Breast epithelium (tissue), 4 donors: ENCODE data around the gene RCAN1. TPM values are rescaled to one million over a fixed set of nuclear protein-coding genes. Genes with fewer than 3 reads are reported as not detected.

Experiments
- DNase-seq, 2 donors: peaks; one replicate each; pipeline ENCODE4 v3.0.0-alpha.2; 2019; ENCODE audit warnings: low spot score in 2 of 2
- H3K27ac ChIP-seq, 2 donors: fragments of 200-600 bp; sonication (generic) in 1 of 2; one replicate each; pipeline ENCODE4 v1.5.1; 2016 to 2019; ENCODE audit warnings: mild to moderate bottlenecking in 1 of 2
- H3K27me3 ChIP-seq, 2 donors: fragments of 200-600 bp; sonication (generic) in 1 of 2; one replicate each; pipeline versions ENCODE4 v1.5.1 to v1.6.0; 2017 to 2019; ENCODE audit warnings: control low read depth in 1 of 2, mild to moderate bottlenecking in 1 of 2
- H3K36me3 ChIP-seq: fragments of 200-600 bp; one replicate; pipeline ENCODE4 v1.5.1; 2019
- H3K4me1 ChIP-seq, 2 donors: fragments of 200-600 bp; sonication (generic); one replicate each; pipeline ENCODE4 v1.5.1; 2016 to 2019; ENCODE audit warnings: control low read depth in 1 of 2
- H3K4me3 ChIP-seq, 3 donors: fragments of 200-600 bp; sonication (generic); 1 replicate in 2 of 3; 2 replicates in 1 of 3; pipeline ENCODE4 v1.5.1; 2016 to 2019; ENCODE audit warnings: mild to moderate bottlenecking in 3 of 3, moderate library complexity in 2 of 3
- H3K9me3 ChIP-seq, 2 donors: fragments of 200-600 bp; sonication (generic) in 1 of 2; one replicate each; pipeline ENCODE4 v1.5.1; 2016 to 2019; ENCODE audit warnings: control low read depth in 1 of 2
- CTCF ChIP-seq, 3 donors: fragments of 450-650 bp; IDR thresholded peaks; one replicate each; pipeline ENCODE4 v1.5.1; 2016 to 2017; ENCODE audit warnings: antibody characterized with exemption in 3 of 3, mild to moderate bottlenecking in 3 of 3, moderate library complexity in 3 of 3
- POLR2A ChIP-seq: fragments of 450-650 bp; IDR thresholded peaks from one replicate; pipeline ENCODE4 v1.6.1; 2016; ENCODE audit warnings: antibody characterized with exemption, mild to moderate bottlenecking, moderate library complexity
- POLR2AphosphoS5 ChIP-seq, 3 donors: sonication (generic); formaldehyde crosslinking; IDR thresholded peaks; one replicate each; pipeline ENCODE4 v1.6.1; 2017; ENCODE audit warnings: antibody characterized with exemption in 3 of 3
- intact Hi-C: fragments of 100-400 bp; cut with DNase I; formaldehyde crosslinking; loops from one replicate; pipeline ENCODE4 v1.15.1; 2023; ENCODE audit warnings: low total_unique reads
- total RNA-seq, 3 donors: library from RNA; depleted of rRNA; stranded (reverse); fragments of >200 nt; gene quantifications; one replicate each; pipeline ENCODE4 v1.1.0, GENCODE V29; 2016

Gene RCAN1
- total RNA-seq, 3 donors from 2014 or later, result 30.1 to 73.0 (median 47.9) TPM

DNA sequence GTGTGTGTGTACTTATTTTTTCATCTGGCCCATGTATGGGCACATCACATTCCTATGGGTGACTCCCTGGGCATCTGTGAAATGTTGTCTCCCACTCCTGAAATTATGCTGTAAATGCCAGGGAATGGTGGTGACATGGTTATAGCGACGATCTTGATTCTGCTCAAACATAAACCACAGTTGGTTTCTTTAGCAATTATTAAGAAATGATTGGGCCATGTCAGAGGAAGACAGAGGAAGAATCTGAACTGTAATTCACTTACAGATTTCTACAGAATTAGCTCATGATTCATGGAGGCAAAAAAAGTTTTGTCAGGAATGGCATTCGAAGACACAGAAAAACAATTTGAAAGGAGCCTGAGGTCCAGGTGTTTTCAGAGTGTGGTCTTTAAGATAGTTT lies 77.1 kb downstream of the RCAN1 start:
- Histone ChIP-seq H3K27ac (no peak overlapping the region), H3K27me3 (no peaks in the 10 kb centered on the region), H3K36me3 (no peaks in the 10 kb centered on the region), H3K9me3 (no peaks in the 10 kb centered on the region), H3K4me3 (no peak overlapping the region), H3K4me1 (no peaks in the 10 kb centered on the region)
- TF ChIP-seq CTCF (IDR thresholded peaks at IDR 0.05) (no peak), POLR2AphosphoS5 (IDR thresholded peaks at IDR 0.05) (no peak), POLR2A (no peak)
- intact Hi-C loops, result no loop called here
- no peak for DNase-seq

DNA sequence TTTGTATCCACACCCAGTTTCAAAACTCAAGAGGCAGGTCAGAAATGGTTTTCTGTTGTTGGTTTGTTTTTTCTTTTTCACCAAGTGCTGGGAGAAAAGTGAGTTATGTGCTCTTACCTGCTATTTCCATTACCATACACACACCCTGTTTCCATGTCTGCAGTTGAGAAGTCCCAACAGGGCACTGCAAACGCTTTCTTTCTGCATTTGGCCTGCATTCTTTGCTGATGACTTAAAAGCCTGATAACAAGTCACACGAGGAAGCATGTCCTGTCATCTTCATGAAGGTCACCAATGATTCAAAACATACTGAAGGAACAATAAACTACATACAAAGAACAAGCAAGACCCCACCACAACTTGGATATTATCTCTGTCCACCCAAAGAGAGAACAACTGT lies 78.1 kb downstream of the RCAN1 start:
- H3K27me3 ChIP-seq, result no peaks in the 10 kb centered on the region
- no peak overlapping the region for H3K4me3 ChIP-seq
- no peak for DNase-seq
- no peak overlapping the region for H3K27ac ChIP-seq
- H3K9me3 ChIP-seq, result no peaks in the 10 kb centered on the region
- TF ChIP-seq POLR2A (no peak), POLR2AphosphoS5 (IDR thresholded peaks at IDR 0.05) (no peak), CTCF (IDR thresholded peaks at IDR 0.05) (no peak)
- no peaks in the 10 kb centered on the region for H3K36me3 ChIP-seq
- no peaks in the 10 kb centered on the region for H3K4me1 ChIP-seq
- intact Hi-C loops, result no loop called here

GRCh38 chr21:34536311-34536710 lies 78.6 kb downstream of the RCAN1 start:
- H3K36me3 ChIP-seq, result no peaks in the 10 kb centered on the region
- H3K4me1 ChIP-seq, result no peaks in the 10 kb centered on the region
- no peaks in the 10 kb centered on the region for H3K9me3 ChIP-seq
- H3K27ac ChIP-seq, result no peak overlapping the region
- no peaks in the 10 kb centered on the region for H3K27me3 ChIP-seq
- intact Hi-C loops, result no loop called here
- no peak for DNase-seq
- no peak overlapping the region for H3K4me3 ChIP-seq
- no peak for TF ChIP-seq CTCF (IDR thresholded peaks at IDR 0.05)
- TF ChIP-seq POLR2AphosphoS5 (IDR thresholded peaks at IDR 0.05), result no peak
- no peak for TF ChIP-seq POLR2A

DNA sequence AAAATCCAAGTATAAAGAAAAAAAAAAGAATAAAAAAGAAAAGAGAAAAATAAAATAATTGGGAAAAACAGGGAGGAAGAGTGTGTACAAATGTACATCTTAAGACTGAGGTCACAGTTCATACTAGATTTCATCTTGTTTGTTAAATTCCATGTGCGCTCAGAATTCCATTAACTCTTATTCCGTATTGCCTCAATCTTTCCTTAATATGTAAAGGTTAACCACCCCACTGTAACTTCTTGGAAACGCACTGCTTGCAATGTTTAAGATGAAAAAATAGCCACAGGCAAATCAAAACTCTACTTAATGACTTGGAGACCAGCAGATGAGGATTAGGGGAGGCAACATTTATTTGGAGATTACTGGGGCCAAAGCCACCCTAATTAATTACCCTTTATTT lies 79.0 kb downstream of the RCAN1 start:
- Histone ChIP-seq H3K27ac (no peak overlapping the region), H3K4me1 (no peaks in the 10 kb centered on the region), H3K27me3 (no peaks in the 10 kb centered on the region), H3K4me3 (no peak overlapping the region), H3K9me3 (no peaks in the 10 kb centered on the region), H3K36me3 (no peaks in the 10 kb centered on the region)
- DNase-seq, result no peak
- intact Hi-C loops, result no loop called here
- no peak for TF ChIP-seq CTCF (IDR thresholded peaks at IDR 0.05)
- TF ChIP-seq POLR2A, result no peak
- TF ChIP-seq POLR2AphosphoS5 (IDR thresholded peaks at IDR 0.05), result no peak

DNA sequence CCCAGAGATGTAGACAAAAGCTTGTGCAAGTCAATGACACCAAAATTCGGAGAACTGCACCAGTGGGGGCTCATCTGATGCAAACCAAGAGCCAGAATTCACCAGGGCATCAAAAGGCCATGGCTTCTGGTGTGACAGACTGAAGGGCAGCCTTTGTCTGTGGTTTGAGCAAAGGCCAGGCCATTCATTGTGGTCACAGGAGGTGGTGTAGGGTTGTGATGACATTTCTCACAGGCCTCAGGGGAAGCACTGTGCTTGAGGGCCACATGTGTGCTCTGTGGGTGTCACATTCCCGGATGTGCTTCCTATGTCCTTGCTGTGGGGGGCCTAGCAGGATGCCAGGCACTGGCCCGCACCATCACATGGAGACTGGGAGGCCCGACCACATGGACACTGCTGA lies 80.4 kb downstream of the RCAN1 start:
- TF ChIP-seq CTCF (IDR thresholded peaks at IDR 0.05) (no peak), POLR2AphosphoS5 (IDR thresholded peaks at IDR 0.05) (peak in 1 of 3 donors; percentile 17), POLR2A (no peak)
- peak overlapping the region; percentile 60 to 64 for H3K27ac ChIP-seq
- intact Hi-C loops, result no loop called here
- no peaks in the 10 kb centered on the region for H3K9me3 ChIP-seq
- no peaks in the 10 kb centered on the region for H3K36me3 ChIP-seq
- no peaks in the 10 kb centered on the region for H3K4me1 ChIP-seq
- no peak for DNase-seq
- H3K4me3 ChIP-seq, result no peak overlapping the region
- H3K27me3 ChIP-seq, result no peaks in the 10 kb centered on the region
